HTR-8/SVneo (cell line): Measurements from ENCODE around the gene CACNA2D1.

ENCODE experiments used
- DNase-seq: peaks from one replicate; pipeline ENCODE4 v3.0.0; 2011; ENCODE audit warnings: low spot score, mixed read lengths; ENCODE audit not compliant: insufficient read length
- FAIRE-seq: peaks from 2 replicates; lab custom pipeline; 2011; peaks lifted over from hg19 to GRCh38; lab: Jason Lieb, UNC

The CACNA2D1 gene

GRCh38 chr7:82358923-82359322 lies 84.7 kb downstream of the CACNA2D1 start:
- DNase-seq: no peak
- FAIRE-seq: no peak

GRCh38 chr7:82358009-82358578 lies 85.5 kb downstream of the CACNA2D1 start:
- DNase-seq (no peak), FAIRE-seq (no peak)

GRCh38 chr7:82348251-82348650 lies 95.3 kb downstream of the CACNA2D1 start:
- FAIRE-seq (no peak), DNase-seq (no peak)

- FAIRE-seq: no peak
- no peak for DNase-seq
Measured at GRCh38 chr7:82347808-82348207, 95.8 kb downstream of the CACNA2D1 start.

GRCh38 chr7:82345886-82346285 lies 97.7 kb downstream of the CACNA2D1 start:
- no peak for FAIRE-seq

GRCh38 chr7:82343716-82344115 lies 99.9 kb downstream of the CACNA2D1 start:
- DNase-seq: no peak
- FAIRE-seq: no peak

More at GRCh38 chr7:82345886-82346285, 97.7 kb downstream of the CACNA2D1 start:
- no peak for DNase-seq

- no peak for FAIRE-seq
- no peak for DNase-seq
Measured at GRCh38 chr7:82339958-82340357, 103.6 kb downstream of the CACNA2D1 start.

- no peak for FAIRE-seq
- DNase-seq: no peak
Measured at GRCh38 chr7:82335927-82336326, 107.7 kb downstream of the CACNA2D1 start.

- FAIRE-seq: no peak
- no peak for DNase-seq
Measured at GRCh38 chr7:82335001-82335400, 108.6 kb downstream of the CACNA2D1 start.

- no peak for DNase-seq
- FAIRE-seq: no peak
Measured at GRCh38 chr7:82331234-82331633, 112.3 kb downstream of the CACNA2D1 start.

GRCh38 chr7:82330706-82331215 lies 112.8 kb downstream of the CACNA2D1 start:
- DNase-seq: no peak
- no peak for FAIRE-seq

GRCh38 chr7:82327898-82328297 lies 115.7 kb downstream of the CACNA2D1 start:
- FAIRE-seq (no peak), DNase-seq (no peak)

GRCh38 chr7:82325416-82325815 lies 118.2 kb downstream of the CACNA2D1 start:
- no peak for DNase-seq
- FAIRE-seq: no peak

- DNase-seq: no peak
- FAIRE-seq: no peak
Measured at GRCh38 chr7:82323806-82324205, 119.8 kb downstream of the CACNA2D1 start.

GRCh38 chr7:82319674-82320118 lies 123.9 kb downstream of the CACNA2D1 start:
- no peak for FAIRE-seq
- DNase-seq: no peak

- FAIRE-seq: no peak
- no peak for DNase-seq
Measured at GRCh38 chr7:82318786-82319185, 124.8 kb downstream of the CACNA2D1 start.

- no peak for DNase-seq
- no peak for FAIRE-seq
Measured at GRCh38 chr7:82317760-82318159, 125.8 kb downstream of the CACNA2D1 start.

GRCh38 chr7:82317257-82317721 lies 126.3 kb downstream of the CACNA2D1 start:
- DNase-seq (no peak), FAIRE-seq (no peak)

- FAIRE-seq: no peak
- DNase-seq: no peak
Measured at GRCh38 chr7:82313269-82313668, 130.3 kb downstream of the CACNA2D1 start.

- DNase-seq: no peak
- FAIRE-seq: no peak
Measured at GRCh38 chr7:82312646-82313045, 130.9 kb downstream of the CACNA2D1 start.

- FAIRE-seq (no peak), DNase-seq (no peak)
Measured at GRCh38 chr7:82305347-82306005, 138.1 kb downstream of the CACNA2D1 start.

GRCh38 chr7:82294865-82295264 lies 148.7 kb downstream of the CACNA2D1 start:
- no peak for FAIRE-seq
- DNase-seq: no peak
